ENCODE data around the gene SMURF1. TPM values are rescaled to one million over a fixed set of nuclear protein-coding genes. Genes with fewer than 3 reads are reported as not detected.

Gene SMURF1
- total and polyA plus RNA-seq, 5 donors = 4.5 to 14.7 (median 9.5) TPM

DNA sequence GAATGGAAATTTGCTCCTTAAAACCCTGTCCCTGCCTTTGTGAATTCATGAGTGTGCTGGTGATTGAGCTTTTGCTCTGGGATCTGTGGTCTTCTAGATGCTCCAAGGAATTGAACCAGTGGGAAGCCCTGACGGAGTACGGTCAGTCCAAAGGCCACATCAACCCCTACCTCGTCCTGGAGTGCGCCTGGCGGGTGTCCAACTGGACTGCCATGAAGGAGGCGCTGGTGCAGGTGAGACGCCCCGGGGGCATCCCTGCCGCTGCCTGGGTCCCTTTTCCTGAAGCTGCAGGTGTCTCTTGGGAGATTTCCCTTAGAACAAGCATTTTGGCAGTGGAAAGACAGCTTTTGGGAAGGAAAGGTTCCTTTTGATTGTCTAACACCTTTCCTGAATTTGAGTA lies 165.2 kb downstream of the SMURF1 start:
- Histone ChIP-seq H3K4me1 (ENCODE audit: control insufficient read depth, insufficient read depth, low read length) (no peaks in the 10 kb centered on the region), H3K9me3 (ENCODE audit: control insufficient read depth, low read length) (no peaks in the 10 kb centered on the region), H3K27ac (ENCODE audit: low read length) (no peak overlapping the region), H3K4me3 (ENCODE audit: low read length) (no peak overlapping the region), H3K27me3 (ENCODE audit: control insufficient read depth, insufficient read depth) (no peaks in the 10 kb centered on the region)
- ATAC-seq (no peak), DNase-seq (no peak)
- intact Hi-C loops (cut with DNase I) = no loop called here
- 93% methylated on average over 9 of the region's 9 CpGs for WGBS

Other genes starting within 250 kb of the SMURF1 start
- not detected for gene KPNA7, start 64.0 kb upstream of the SMURF1 start, total RNA-seq
- gene KPNA7, start 64.0 kb upstream of the SMURF1 start, polyA plus RNA-seq = not detected
- gene MYH16, start 128.7 kb upstream of the SMURF1 start, total RNA-seq = not detected
- not detected for gene MYH16, start 128.7 kb upstream of the SMURF1 start, polyA plus RNA-seq
- gene ARPC1A, start 181.8 kb upstream of the SMURF1 start, total RNA-seq = 100 to 1,000 TPM; 106 to 126 (median 121) TPM
- 148 TPM for gene ARPC1A, start 181.8 kb upstream of the SMURF1 start, polyA plus RNA-seq
- gene ARPC1B, start 230.6 kb upstream of the SMURF1 start, total RNA-seq = 10 to 100 TPM; 35.5 to 65.1 (median 56.6) TPM
- 52.9 TPM for gene ARPC1B, start 230.6 kb upstream of the SMURF1 start, polyA plus RNA-seq

All from right cardiac atrium (tissue), 5 donors.